GM18520 (cell line): ENCODE results near the gene TMEM43.

Experiments used
- ATAC-seq: cut with Tn5 transposase; IDR thresholded peaks from one replicate; pipeline ENCODE4 v1.9.1; 2021; ENCODE audit not compliant: unreplicated experiment

Gene TMEM43

GRCh38 chr3:14150491-14151230 lies 25.8 kb downstream of the TMEM43 start:
- ATAC-seq = no peak

- no peak for ATAC-seq
Observed at GRCh38 chr3:14151471-14152083, 26.7 kb downstream of the TMEM43 start.

DNA sequence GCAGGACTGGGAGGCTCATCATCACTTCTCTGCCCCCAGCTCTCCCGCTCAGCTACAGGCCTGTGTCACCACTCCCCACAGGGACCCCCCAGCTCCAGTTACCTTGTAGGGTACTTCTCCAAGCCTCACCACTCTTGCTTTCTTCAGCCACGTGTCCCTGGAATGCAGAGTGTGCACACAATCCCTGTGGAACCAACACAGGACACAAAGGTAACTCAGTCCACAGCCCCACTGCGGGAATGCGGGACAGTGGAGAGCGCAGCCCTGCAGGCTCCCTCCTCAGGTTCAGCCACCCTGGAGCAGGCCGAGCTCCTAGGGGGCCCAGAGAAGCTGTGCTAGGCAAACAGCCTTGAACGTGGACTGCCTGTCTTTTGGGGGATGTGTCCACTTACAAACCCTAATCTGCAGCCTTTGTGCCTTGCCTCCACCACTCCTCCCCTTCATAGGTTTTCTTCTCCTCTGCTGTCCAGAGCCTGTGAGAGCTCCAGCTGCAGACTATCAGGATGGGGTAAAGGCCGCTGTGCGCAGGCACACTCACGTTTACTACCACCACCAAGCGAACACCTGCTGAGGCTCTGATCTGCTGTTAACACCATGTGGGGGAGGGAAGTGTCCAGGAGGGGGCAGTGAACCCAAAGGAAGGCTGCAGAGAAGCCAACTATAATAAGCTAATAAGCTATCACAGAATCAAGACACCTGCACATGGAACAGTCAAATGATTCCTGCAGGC lies 27.5 kb downstream of the TMEM43 start:
- ATAC-seq = no peak

- ATAC-seq = no peak
Observed at GRCh38 chr3:14152963-14153355, 28.1 kb downstream of the TMEM43 start.

DNA sequence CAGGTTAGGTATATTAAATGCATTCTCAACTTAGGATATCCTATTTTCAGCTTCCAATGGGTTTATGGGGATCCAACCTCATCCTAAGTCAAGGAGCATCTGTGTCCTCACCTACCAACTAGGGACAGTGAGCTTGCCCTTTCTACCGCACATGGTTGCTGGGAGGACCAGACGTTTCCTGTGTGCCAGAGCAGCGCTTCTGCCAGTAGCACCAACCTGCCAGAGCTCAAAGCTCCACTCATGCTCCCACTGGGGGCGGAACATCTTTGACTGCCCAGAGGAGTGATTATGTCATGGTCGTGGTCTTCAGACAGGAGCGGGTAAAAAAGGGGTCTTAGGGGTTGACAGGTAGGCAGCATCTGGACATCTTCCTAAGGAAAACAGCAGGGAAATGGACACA lies 28.8 kb downstream of the TMEM43 start:
- no peak for ATAC-seq

DNA sequence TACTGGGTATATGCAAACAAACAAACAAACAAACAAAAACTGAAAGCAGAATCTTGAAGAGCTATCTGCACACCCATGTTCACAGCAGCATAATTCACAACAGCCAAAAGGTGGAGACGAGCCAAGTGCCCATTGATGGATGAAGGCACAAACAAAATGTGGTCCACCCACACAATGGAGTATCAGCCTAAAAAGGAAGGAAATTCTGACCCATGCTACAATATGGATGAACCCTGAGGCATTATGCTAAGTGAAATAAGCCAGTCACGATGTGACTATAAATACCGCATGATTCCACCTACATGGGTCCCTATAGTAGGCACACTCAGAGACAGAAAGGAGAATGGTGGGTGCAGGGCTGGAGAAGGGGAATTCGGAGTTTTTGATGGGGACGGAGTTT lies 29.4 kb downstream of the TMEM43 start:
- ATAC-seq = no peak

GRCh38 chr3:14154895-14155440 lies 30.1 kb downstream of the TMEM43 start:
- ATAC-seq = no peak

- ATAC-seq = no peak
Observed at GRCh38 chr3:14156201-14156600, 31.3 kb downstream of the TMEM43 start.

- ATAC-seq = no peak
Observed at GRCh38 chr3:14156843-14157561, 32.1 kb downstream of the TMEM43 start.

GRCh38 chr3:14157951-14158350 lies 33.1 kb downstream of the TMEM43 start:
- no peak for ATAC-seq

GRCh38 chr3:14158370-14158769 lies 33.5 kb downstream of the TMEM43 start:
- no peak for ATAC-seq

DNA sequence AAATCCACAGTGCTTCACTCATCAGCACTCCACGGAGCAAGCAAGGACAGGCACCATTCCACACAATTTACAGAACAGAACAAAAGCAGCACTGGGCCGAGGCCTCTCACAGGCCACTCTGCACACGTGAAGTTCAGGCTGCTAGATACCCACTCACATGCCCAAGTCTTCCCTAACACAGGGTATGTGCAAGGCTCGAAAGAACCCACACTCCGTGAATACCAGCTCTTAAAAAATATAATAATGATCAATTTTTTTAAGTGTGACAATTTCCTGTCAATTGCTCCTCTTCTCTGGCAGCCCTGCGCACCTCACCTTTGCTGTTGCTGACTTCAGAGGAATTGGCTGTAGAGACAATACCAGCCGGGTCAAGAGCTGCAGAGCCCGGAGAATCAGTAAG lies 34.6 kb downstream of the TMEM43 start:
- no peak for ATAC-seq

- ATAC-seq = no peak
Observed at GRCh38 chr3:14161282-14161681, 36.4 kb downstream of the TMEM43 start.

GRCh38 chr3:14162178-14162577 lies 37.3 kb downstream of the TMEM43 start:
- no peak for ATAC-seq

- no peak for ATAC-seq
Observed at GRCh38 chr3:14166877-14167603, 42.2 kb downstream of the TMEM43 start.

DNA sequence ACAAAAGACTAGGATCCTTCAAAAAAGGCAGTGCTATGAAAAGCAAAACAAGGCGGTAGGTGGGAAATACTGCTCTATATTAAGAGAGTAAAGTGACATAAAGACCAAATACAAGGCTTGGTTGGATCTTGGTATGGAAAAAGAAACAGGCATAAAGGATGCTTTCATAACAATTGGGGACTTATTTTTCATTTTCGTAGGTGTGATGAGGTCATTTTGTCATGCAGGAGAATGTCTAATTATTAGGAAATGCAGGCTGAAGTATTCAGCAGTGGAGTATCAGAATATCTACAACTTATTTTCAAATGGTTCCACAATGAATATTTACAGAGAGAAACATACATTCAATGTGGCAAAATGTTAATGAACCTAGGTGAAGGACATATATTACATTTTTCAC lies 44.6 kb downstream of the TMEM43 start:
- ATAC-seq = no peak

- ATAC-seq = no peak
Observed at GRCh38 chr3:14169871-14170270, 45.0 kb downstream of the TMEM43 start.

- no peak for ATAC-seq
Observed at GRCh38 chr3:14170531-14171159, 45.8 kb downstream of the TMEM43 start.

DNA sequence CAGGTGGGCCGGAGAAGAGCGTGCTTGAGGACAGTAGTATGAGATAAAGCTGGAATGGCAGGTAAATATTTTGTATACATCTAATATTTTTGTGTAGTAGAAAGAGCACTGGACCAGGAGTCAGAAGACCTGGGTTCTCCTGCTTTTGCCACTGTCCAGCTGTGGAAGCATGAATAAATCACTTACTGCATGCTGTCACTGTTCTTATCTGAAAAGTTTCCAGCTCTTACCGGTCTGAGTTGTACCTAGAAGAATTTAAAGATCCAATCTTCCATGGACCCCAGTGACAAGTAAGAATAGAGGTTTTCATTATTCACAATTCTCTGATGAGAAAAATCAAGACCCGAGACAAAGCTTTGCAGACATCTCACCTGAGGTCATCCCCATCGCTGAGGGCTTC lies 47.6 kb downstream of the TMEM43 start:
- ATAC-seq = no peak

- no peak for ATAC-seq
Observed at GRCh38 chr3:14174483-14174882, 49.6 kb downstream of the TMEM43 start.
